ENCODE data around the gene SERPINB7.

DNA sequence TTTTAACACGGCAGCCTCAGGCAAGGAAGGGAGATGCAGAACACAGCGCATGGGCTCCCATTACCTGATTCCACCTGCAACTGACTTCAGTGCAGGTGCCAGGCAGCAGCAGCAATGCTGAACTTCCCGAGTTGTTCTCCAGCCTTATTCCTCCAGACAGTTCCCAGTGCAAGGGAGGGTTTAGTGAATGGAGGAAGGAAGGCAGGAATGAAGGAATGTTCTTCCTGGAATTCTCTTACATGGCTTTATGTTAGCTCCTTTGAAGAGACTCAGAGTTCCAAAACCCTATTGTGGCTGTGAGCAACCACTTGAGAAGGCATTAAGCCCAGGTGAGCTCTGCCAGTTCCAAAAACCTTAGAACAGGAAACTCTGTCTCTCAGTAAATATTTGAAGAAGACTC lies 45.5 kb downstream of the SERPINB7 start:
- TF ChIP-seq, protein P1, sequence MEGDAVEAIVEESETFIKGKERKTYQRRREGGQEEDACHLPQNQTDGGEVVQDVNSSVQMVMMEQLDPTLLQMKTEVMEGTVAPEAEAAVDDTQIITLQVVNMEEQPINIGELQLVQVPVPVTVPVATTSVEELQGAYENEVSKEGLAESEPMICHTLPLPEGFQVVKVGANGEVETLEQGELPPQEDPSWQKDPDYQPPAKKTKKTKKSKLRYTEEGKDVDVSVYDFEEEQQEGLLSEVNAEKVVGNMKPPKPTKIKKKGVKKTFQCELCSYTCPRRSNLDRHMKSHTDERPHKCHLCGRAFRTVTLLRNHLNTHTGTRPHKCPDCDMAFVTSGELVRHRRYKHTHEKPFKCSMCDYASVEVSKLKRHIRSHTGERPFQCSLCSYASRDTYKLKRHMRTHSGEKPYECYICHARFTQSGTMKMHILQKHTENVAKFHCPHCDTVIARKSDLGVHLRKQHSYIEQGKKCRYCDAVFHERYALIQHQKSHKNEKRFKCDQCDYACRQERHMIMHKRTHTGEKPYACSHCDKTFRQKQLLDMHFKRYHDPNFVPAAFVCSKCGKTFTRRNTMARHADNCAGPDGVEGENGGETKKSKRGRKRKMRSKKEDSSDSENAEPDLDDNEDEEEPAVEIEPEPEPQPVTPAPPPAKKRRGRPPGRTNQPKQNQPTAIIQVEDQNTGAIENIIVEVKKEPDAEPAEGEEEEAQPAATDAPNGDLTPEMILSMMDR (IDR thresholded peaks at IDR 0.05) = no peak
- TF ChIP-seq POLR2A (IDR thresholded peaks at IDR 0.05) = no peak
